H9 (cell line): ENCODE measurements around the gene CHST14. TPM values are rescaled to one million over a fixed set of nuclear protein-coding genes. Genes with fewer than 3 reads are reported as not detected.

Experiments used
- DNase-seq: peaks from one replicate; pipeline ENCODE4 v3.0.0-alpha.2; 2017
- H2AFZ ChIP-seq: one replicate; pipeline ENCODE4 v1.6.1; 2013; ENCODE audit warnings: mild to moderate bottlenecking, low read length, control low read depth, moderate library complexity
- H2AK5ac ChIP-seq: 2 replicates; pipeline ENCODE4 v1.6.1; 2013; ENCODE audit warnings: low read length, control low read depth, mixed read lengths; ENCODE audit not compliant: insufficient read length
- H2BK120ac ChIP-seq: one replicate; pipeline ENCODE4 v1.6.1; 2013; ENCODE audit warnings: low read depth, mild to moderate bottlenecking, low read length, control low read depth, inconsistent platforms; ENCODE audit not compliant: poor library complexity, severe bottlenecking
- H2BK12ac ChIP-seq: 2 replicates; pipeline ENCODE4 v1.6.1; 2013; ENCODE audit warnings: low read length, control low read depth, mixed read lengths, low read depth; ENCODE audit not compliant: insufficient read length
- H2BK15ac ChIP-seq: 2 replicates; pipeline ENCODE4 v1.6.1; 2013; ENCODE audit warnings: low read depth, low read length, control low read depth
- H2BK20ac ChIP-seq: one replicate; pipeline ENCODE4 v1.6.1; 2013; ENCODE audit warnings: low read depth, mild to moderate bottlenecking, low read length, control low read depth, inconsistent platforms; ENCODE audit not compliant: poor library complexity, severe bottlenecking
- H2BK5ac ChIP-seq: 2 replicates; pipeline ENCODE4 v1.6.1; 2013; ENCODE audit warnings: low read length, control low read depth, mixed read lengths; ENCODE audit not compliant: insufficient read length
- H3K14ac ChIP-seq: 2 replicates; pipeline ENCODE4 v1.6.1; 2013; ENCODE audit warnings: low read length, control low read depth; ENCODE audit not compliant: insufficient read depth
- H3K18ac ChIP-seq: 2 replicates; pipeline ENCODE4 v1.6.1; 2013; ENCODE audit warnings: low read depth, mild to moderate bottlenecking, mixed read lengths, low read length, control low read depth; ENCODE audit not compliant: insufficient read length
- H3K23ac ChIP-seq: 2 replicates; pipeline ENCODE4 v1.6.1; 2013; ENCODE audit warnings: low read length, control low read depth, mixed read lengths, low read depth; ENCODE audit not compliant: insufficient read length
- H3K23me2 ChIP-seq: 2 replicates; pipeline ENCODE4 v1.6.1; 2013; ENCODE audit warnings: low read depth, mild to moderate bottlenecking, mixed read lengths, low read length, control low read depth; ENCODE audit not compliant: insufficient read length, poor library complexity, severe bottlenecking
- H3K27ac ChIP-seq: 2 replicates; pipeline ENCODE4 v1.5.1; 2013; ENCODE audit warnings: low read length, control low read depth, mixed read lengths, low read depth; ENCODE audit not compliant: insufficient read length
- H3K27me3 ChIP-seq: 2 replicates; pipeline ENCODE4 v1.6.1; 2013; ENCODE audit warnings: low read length, control low read depth, inconsistent platforms; ENCODE audit not compliant: insufficient read depth
- H3K4ac ChIP-seq: 2 replicates; pipeline ENCODE4 v1.6.1; 2013; ENCODE audit warnings: low read depth, mild to moderate bottlenecking, control low read depth, inconsistent platforms, low read length, moderate library complexity
- H3K4me1 ChIP-seq: 2 replicates; pipeline ENCODE4 v1.6.1; 2013; ENCODE audit warnings: low read length, control low read depth, inconsistent platforms; ENCODE audit not compliant: insufficient read depth
- H3K4me2 ChIP-seq: 2 replicates; pipeline ENCODE4 v1.6.1; 2013; ENCODE audit warnings: low read length, control low read depth, mixed read lengths; ENCODE audit not compliant: insufficient read length, insufficient read depth
- H3K56ac ChIP-seq: 2 replicates; pipeline ENCODE4 v1.6.1; 2013; ENCODE audit warnings: low read depth, mild to moderate bottlenecking, mixed read lengths, low read length, control low read depth; ENCODE audit not compliant: insufficient read length
- H3K79me1 ChIP-seq: 2 replicates; pipeline ENCODE4 v1.6.1; 2013; ENCODE audit warnings: low read depth, mild to moderate bottlenecking, moderate library complexity, low read length, control low read depth, inconsistent platforms; ENCODE audit not compliant: insufficient read depth, poor library complexity, severe bottlenecking
- H3K79me2 ChIP-seq: 2 replicates; pipeline ENCODE4 v1.6.1; 2013; ENCODE audit warnings: low read length, control low read depth, inconsistent platforms; ENCODE audit not compliant: insufficient read depth
- H3K9ac ChIP-seq: 2 replicates; pipeline ENCODE4 v1.6.1; 2013; ENCODE audit warnings: low read length, control low read depth, mixed read lengths; ENCODE audit not compliant: insufficient read length; ENCODE audit errors: extremely low read depth
- H3K9me3 ChIP-seq: one replicate; pipeline ENCODE4 v1.6.1; 2013; ENCODE audit warnings: low read depth, low read length, inconsistent platforms; ENCODE audit not compliant: control insufficient read depth
- H3T11ph ChIP-seq: one replicate; pipeline ENCODE4 v1.6.1; 2013; ENCODE audit warnings: mild to moderate bottlenecking, low read length, control low read depth, inconsistent platforms
- H4K20me1 ChIP-seq: one replicate; pipeline ENCODE4 v1.6.1; 2013; ENCODE audit not compliant: control insufficient read depth, insufficient read length, insufficient read depth
- H4K5ac ChIP-seq: 2 replicates; pipeline ENCODE4 v1.6.1; 2013; ENCODE audit warnings: low read depth, mild to moderate bottlenecking, mixed read lengths, low read length, control low read depth; ENCODE audit not compliant: insufficient read length
- H4K8ac ChIP-seq: replicated peaks from 2 replicates; pipeline ENCODE4 v1.6.1; 2013; ENCODE audit warnings: low read length, control low read depth, mixed read lengths, low read depth; ENCODE audit not compliant: insufficient read length
- H4K91ac ChIP-seq: 2 replicates; pipeline ENCODE4 v1.6.1; 2013; ENCODE audit warnings: low read depth, mild to moderate bottlenecking, moderate library complexity, mixed read lengths, low read length, control low read depth; ENCODE audit not compliant: insufficient read length
- H3K27ac Mint-ChIP-seq, 3 experiments: 2 replicates in 2 of 3; 3 replicates in 1 of 3; pipeline ENCODE4 v1.8.0; 2020 to 2021; ENCODE audit warnings: mixed read lengths in 3 of 3, mild to moderate bottlenecking in 1 of 3, moderate library complexity in 1 of 3
- H3K27me3 Mint-ChIP-seq: 2 replicates; pipeline ENCODE4 v1.8.0; 2021; ENCODE audit warnings: low read depth, mild to moderate bottlenecking, moderate library complexity, mixed read lengths
- H3K36me3 Mint-ChIP-seq, 3 experiments: 2 replicates in 2 of 3; 3 replicates in 1 of 3; pipeline ENCODE4 v1.8.0; 2020 to 2021; ENCODE audit warnings: low read depth in 3 of 3, mixed read lengths in 3 of 3; ENCODE audit not compliant: insufficient read depth in 1 of 3
- H3K4me1 Mint-ChIP-seq, 2 experiments: 2 replicates each; pipeline ENCODE4 v1.8.0; 2020; ENCODE audit warnings: mixed read lengths in 2 of 2
- H3K4me3 Mint-ChIP-seq, 2 experiments: 2 replicates in 1 of 2; 3 replicates in 1 of 2; pipeline ENCODE4 v1.8.0; 2020 to 2021; ENCODE audit warnings: mild to moderate bottlenecking in 2 of 2, mixed read lengths in 2 of 2, moderate library complexity in 1 of 2
- H3K9me3 Mint-ChIP-seq, 2 experiments: 2 replicates in 1 of 2; 3 replicates in 1 of 2; pipeline ENCODE4 v1.8.0; 2020; ENCODE audit warnings: mild to moderate bottlenecking in 2 of 2, mixed read lengths in 2 of 2, moderate library complexity in 1 of 2
- WGBS: extraction: QIAGEN DNeasy Blood & Tissue Kit; methylation state at CpG from one replicate; pipeline ENCODE4 v1.1.7; 2013; ENCODE audit warnings: missing lambda C conversion rate, low lambda C conversion rate, mixed read lengths; ENCODE audit not compliant: insufficient read length; ENCODE audit errors: extremely low coverage; 5-methylcytosine and 5-hydroxymethylcytosine counted together
- total RNA-seq: library from RNA; stranded (reverse); gene quantifications from 2 replicates; pipeline ENCODE4 v1.2.1, GENCODE V29; 2021
- TF ChIP-seq, protein P1 (sequence below): fragments of 200-600 bp; sonication (generic); conservative IDR thresholded peaks from 3 replicates; pipeline ENCODE4 v1.8.0; 2021; ENCODE audit warnings: antibody characterized with exemption, mild to moderate bottlenecking

The CHST14 gene
- total RNA-seq, 1 experiment from 2014 or later = 25.7 TPM

DNA sequence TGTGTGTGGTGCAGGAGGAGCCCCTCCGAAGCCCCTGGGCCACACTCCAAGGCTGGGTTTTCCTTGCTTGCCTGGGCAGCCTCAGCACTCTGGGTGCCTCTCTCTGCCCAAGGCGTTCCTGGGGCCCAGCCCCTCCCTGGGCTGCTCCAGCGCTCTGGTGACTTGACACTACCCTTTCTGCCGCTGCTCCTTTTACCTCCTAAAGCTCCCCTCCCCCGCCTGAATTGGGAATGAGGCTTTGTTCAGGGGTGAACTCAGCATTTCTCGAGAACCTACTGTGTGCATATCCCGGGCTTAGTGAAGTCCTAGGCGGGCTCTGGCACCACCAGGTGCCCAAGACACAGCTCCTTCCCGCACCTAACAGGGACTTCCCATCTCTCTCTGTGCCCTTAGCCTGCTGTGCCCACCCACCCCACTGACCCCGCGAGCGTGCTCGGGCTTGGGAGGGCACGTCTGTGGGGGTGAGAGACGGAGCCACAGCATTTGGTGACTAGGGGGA is 31.3 kb upstream of the CHST14 start:
- H3T11ph ChIP-seq = no peak overlapping the region
- Mint-ChIP-seq H3K9me3 (no peaks in the 10 kb centered on the region; a peak in 1 of 5 replicates), H3K27ac (peak overlapping the region; percentile 67 to 97 (median 74)), H3K27me3 (peaks cover 24% of the 10 kb centered on the region), H3K36me3 (peaks cover 0 to 15% (median 0%) of the 10 kb centered on the region in 3 experiments; a peak in 5 of 7 replicates), H3K4me1 (peaks cover 59 to 64% of the 10 kb centered on the region in 2 experiments), H3K4me3 (peak overlapping the region; percentile 93 to 96)
- no peak overlapping the region for H4K8ac ChIP-seq
- no peak overlapping the region for H3K4ac ChIP-seq
- peak; percentile 87 for DNase-seq
- no peak overlapping the region for H2BK20ac ChIP-seq
- no peak overlapping the region for H4K91ac ChIP-seq
- H2AK5ac ChIP-seq = no peak overlapping the region
- peaks cover 5% of the 10 kb centered on the region for H3K79me1 ChIP-seq
- H4K5ac ChIP-seq = no peak overlapping the region
- peaks cover 11% of the 10 kb centered on the region; the same call in 1 of the 2 replicates for H3K27me3 ChIP-seq
- H3K14ac ChIP-seq = peak overlapping the region; percentile 72
- H3K18ac ChIP-seq = peak overlapping the region; percentile 65
- peaks cover 47% of the 10 kb centered on the region for H3K23me2 ChIP-seq
- H3K23ac ChIP-seq = no peak overlapping the region
- H3K9me3 ChIP-seq = no peaks in the 10 kb centered on the region
- no CpG with 5 or more reads among the region's 15 CpGs for WGBS
- TF ChIP-seq, protein P1, sequence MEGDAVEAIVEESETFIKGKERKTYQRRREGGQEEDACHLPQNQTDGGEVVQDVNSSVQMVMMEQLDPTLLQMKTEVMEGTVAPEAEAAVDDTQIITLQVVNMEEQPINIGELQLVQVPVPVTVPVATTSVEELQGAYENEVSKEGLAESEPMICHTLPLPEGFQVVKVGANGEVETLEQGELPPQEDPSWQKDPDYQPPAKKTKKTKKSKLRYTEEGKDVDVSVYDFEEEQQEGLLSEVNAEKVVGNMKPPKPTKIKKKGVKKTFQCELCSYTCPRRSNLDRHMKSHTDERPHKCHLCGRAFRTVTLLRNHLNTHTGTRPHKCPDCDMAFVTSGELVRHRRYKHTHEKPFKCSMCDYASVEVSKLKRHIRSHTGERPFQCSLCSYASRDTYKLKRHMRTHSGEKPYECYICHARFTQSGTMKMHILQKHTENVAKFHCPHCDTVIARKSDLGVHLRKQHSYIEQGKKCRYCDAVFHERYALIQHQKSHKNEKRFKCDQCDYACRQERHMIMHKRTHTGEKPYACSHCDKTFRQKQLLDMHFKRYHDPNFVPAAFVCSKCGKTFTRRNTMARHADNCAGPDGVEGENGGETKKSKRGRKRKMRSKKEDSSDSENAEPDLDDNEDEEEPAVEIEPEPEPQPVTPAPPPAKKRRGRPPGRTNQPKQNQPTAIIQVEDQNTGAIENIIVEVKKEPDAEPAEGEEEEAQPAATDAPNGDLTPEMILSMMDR = no peak
- H3K56ac ChIP-seq = no peak overlapping the region
- no peaks in the 10 kb centered on the region for H4K20me1 ChIP-seq
- H2BK12ac ChIP-seq = no peak overlapping the region
- peaks cover 20% of the 10 kb centered on the region for H3K4me1 ChIP-seq
- peak overlapping the region; percentile 80 for H3K4me2 ChIP-seq
- H2BK15ac ChIP-seq = no peak overlapping the region
- H3K27ac ChIP-seq = no peak overlapping the region
- H2AFZ ChIP-seq = no peak overlapping the region
- H3K9ac ChIP-seq = peak overlapping the region; percentile 76
- H2BK5ac ChIP-seq = no peak overlapping the region
- peaks cover 26% of the 10 kb centered on the region; the same call in 1 of the 2 replicates for H3K79me2 ChIP-seq
- H2BK120ac ChIP-seq = no peak overlapping the region
